Muscle of leg (tissue), 16 donors: ENCODE results near the gene ADIPOR1. TPM values are rescaled to one million over a fixed set of nuclear protein-coding genes. Genes with fewer than 3 reads are reported as not detected.
"Not testable (repeated sequence)": the region's sequence is repeated elsewhere in the genome, so short reads cannot be mapped to it uniquely, and the experiment has no call there.

Source experiments
- DNase-seq: peaks from one replicate; pipeline ENCODE4 v3.0.0; 2013
- H3K27ac ChIP-seq: one replicate; pipeline ENCODE4 v1.5.1; 2013; ENCODE audit warnings: mild to moderate bottlenecking, low read length, control low read depth
- H3K27me3 ChIP-seq: one replicate; pipeline ENCODE4 v1.6.1; 2013; ENCODE audit warnings: low read length; ENCODE audit not compliant: control insufficient read depth, insufficient read depth
- H3K36me3 ChIP-seq: one replicate; pipeline ENCODE4 v1.6.1; 2013; ENCODE audit warnings: low read length; ENCODE audit not compliant: control insufficient read depth, insufficient read depth
- H3K4me1 ChIP-seq: one replicate; pipeline ENCODE4 v1.6.1; 2013; ENCODE audit warnings: low read length; ENCODE audit not compliant: control insufficient read depth, insufficient read depth
- H3K4me3 ChIP-seq: one replicate; pipeline ENCODE4 v1.5.1; 2013; ENCODE audit warnings: low read length, control low read depth
- H3K9me3 ChIP-seq: replicated peaks from 2 replicates; pipeline ENCODE4 v1.6.1; 2013; ENCODE audit warnings: low read depth, low read length; ENCODE audit not compliant: control insufficient read depth
- WGBS: methylation state at CpG from one replicate; pipeline ENCODE4 v1.1.5; 2013; ENCODE audit warnings: missing lambda C conversion rate; ENCODE audit not compliant: insufficient coverage; 5-methylcytosine and 5-hydroxymethylcytosine counted together
- long read RNA-seq, 11 donors: transcript quantifications; one replicate each; lab custom pipeline, GENCODE V29; 2026
- polyA plus RNA-seq, 8 donors: library from polyadenylated mRNA; unstranded; fragments of 120-200 nt; gene quantifications; one replicate each; pipeline versions ENCODE4 v1.2.1 to v1.2.3, GENCODE V29; 2013; ENCODE audit warnings: inconsistent platforms in 1 of 8, low replicate concordance in 1 of 8; ENCODE audit not compliant: insufficient read length in 8 of 8, insufficient read depth in 1 of 8
- total RNA-seq: library from RNA; stranded (reverse); fragments of 120-200 nt; gene quantifications from one replicate; pipeline ENCODE4 v1.2.4, GENCODE V29; 2013

The ADIPOR1 gene, protein sequence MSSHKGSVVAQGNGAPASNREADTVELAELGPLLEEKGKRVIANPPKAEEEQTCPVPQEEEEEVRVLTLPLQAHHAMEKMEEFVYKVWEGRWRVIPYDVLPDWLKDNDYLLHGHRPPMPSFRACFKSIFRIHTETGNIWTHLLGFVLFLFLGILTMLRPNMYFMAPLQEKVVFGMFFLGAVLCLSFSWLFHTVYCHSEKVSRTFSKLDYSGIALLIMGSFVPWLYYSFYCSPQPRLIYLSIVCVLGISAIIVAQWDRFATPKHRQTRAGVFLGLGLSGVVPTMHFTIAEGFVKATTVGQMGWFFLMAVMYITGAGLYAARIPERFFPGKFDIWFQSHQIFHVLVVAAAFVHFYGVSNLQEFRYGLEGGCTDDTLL
- total RNA-seq (53.1 TPM), polyA plus RNA-seq (10 to 100 TPM; 60.0 to 78.2 (median 69.7) TPM)
- long read RNA-seq, donor 1, transcript ADIPOR1-201 (8 exons, 2,177 nt) = major isoform, 13 of 13 reads
- long read RNA-seq, donor 1, partial matches to known transcripts = 0 of 13 reads
- long read RNA-seq, donor 1, other reads (novel, unspliced or antisense) = 0 of 13 reads
- long read RNA-seq, donor 2, transcript ADIPOR1-201 (8 exons, 2,177 nt) = major isoform, 5 of 5 reads
- long read RNA-seq, donor 2, partial matches to known transcripts = 0 of 5 reads
- long read RNA-seq, donor 2, other reads (novel, unspliced or antisense) = 0 of 5 reads
- long read RNA-seq, donor 3, transcript ADIPOR1-201 (8 exons, 2,177 nt) = major isoform, 16 of 28 reads
- long read RNA-seq, donor 3, partial matches to known transcripts = 0 of 28 reads
- long read RNA-seq, donor 3, other reads (novel, unspliced or antisense) = 9 of 28 reads
- long read RNA-seq, donor 4, transcript ADIPOR1-201 (8 exons, 2,177 nt) = major isoform, 11 of 29 reads
- long read RNA-seq, donor 4, partial matches to known transcripts = 13 of 29 reads
- long read RNA-seq, donor 4, other reads (novel, unspliced or antisense) = 0 of 29 reads
- long read RNA-seq, donor 5, transcript ADIPOR1-201 (8 exons, 2,177 nt) = major isoform, 43 of 54 reads
- long read RNA-seq, donor 5, partial matches to known transcripts = 10 of 54 reads
- long read RNA-seq, donor 5, other reads (novel, unspliced or antisense) = 0 of 54 reads
- long read RNA-seq, donor 6, transcript ADIPOR1-201 (8 exons, 2,177 nt) = major isoform, 35 of 60 reads
- long read RNA-seq, donor 6, partial matches to known transcripts = 12 of 60 reads
- long read RNA-seq, donor 6, other reads (novel, unspliced or antisense) = 7 of 60 reads
- long read RNA-seq, donor 7, transcript ADIPOR1-201 (8 exons, 2,177 nt) = major isoform, 31 of 78 reads
- long read RNA-seq, donor 7, partial matches to known transcripts = 25 of 78 reads
- long read RNA-seq, donor 7, other reads (novel, unspliced or antisense) = 19 of 78 reads
- long read RNA-seq, donor 8, transcript ADIPOR1-201 (8 exons, 2,177 nt) = major isoform, 20 of 24 reads
- long read RNA-seq, donor 8, partial matches to known transcripts = 0 of 24 reads
- long read RNA-seq, donor 8, other reads (novel, unspliced or antisense) = 0 of 24 reads
- long read RNA-seq, donor 9, transcript ADIPOR1-201 (8 exons, 2,177 nt) = major isoform, 19 of 33 reads
- long read RNA-seq, donor 9, partial matches to known transcripts = 5 of 33 reads
- long read RNA-seq, donor 9, other reads (novel, unspliced or antisense) = 7 of 33 reads
- long read RNA-seq, donor 10, transcript ADIPOR1-201 (8 exons, 2,177 nt) = major isoform, 34 of 44 reads
- long read RNA-seq, donor 10, partial matches to known transcripts = 0 of 44 reads
- long read RNA-seq, donor 10, other reads (novel, unspliced or antisense) = 9 of 44 reads
- long read RNA-seq, donor 11, transcript ADIPOR1-201 (8 exons, 2,177 nt) = major isoform, 14 of 14 reads
- long read RNA-seq, donor 11, partial matches to known transcripts = 0 of 14 reads
- long read RNA-seq, donor 11, other reads (novel, unspliced or antisense) = 0 of 14 reads

DNA sequence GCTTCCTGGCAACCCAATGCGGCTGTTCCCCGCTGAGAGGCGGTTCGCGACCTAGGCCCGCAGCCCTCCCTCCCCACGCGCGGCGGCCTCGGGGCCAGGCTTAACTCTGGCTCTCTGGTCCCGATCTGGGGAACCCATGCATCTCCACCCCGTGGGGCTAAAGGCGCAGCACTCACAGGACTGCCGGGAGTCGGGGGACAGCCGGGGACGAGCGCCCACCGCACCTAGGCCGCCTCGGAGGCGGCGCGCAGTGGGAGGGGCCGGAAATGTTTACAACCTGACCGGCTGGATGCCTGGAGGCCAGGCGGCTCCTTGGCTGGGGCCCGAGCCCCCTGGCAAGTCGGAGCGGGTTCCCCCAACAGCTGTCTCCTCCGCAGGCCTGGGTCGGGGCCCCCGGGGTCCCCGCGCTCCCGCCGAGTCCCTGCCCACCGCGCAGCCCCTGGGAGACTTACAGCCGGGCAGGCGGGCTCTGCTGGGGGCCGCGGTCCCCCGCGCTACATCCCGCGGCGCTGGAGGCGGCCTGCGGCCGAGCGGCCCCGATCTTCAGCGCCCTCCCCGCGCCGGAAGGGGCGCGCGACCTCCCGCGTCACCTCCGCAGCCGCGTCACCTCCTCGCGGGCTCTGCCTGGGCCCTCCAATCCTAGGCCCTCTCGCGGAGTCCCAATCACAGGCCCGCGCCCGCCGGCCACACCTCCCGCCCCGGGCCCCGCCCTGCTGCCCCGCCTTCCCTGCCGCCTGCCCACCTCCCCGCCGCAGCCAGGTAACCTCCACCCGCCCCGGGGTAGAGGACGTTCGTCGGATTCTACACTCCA, at the start of gene ADIPOR1:
ADIPOR1 (minus strand) TSS at position 580 of the 811 bp plus-strand sequence. CDS start 7,242 bp downstream, outside the sequence.
- Histone ChIP-seq H3K27me3 (no peaks in the 10 kb centered on the region), H3K27ac (peak within 1 kb of the TSS; percentile 87), H3K36me3 (peaks cover 26% of the 10 kb centered on the region), H3K4me3 (peak within 1 kb of the TSS; percentile 94), H3K9me3 (no peaks in the 10 kb centered on the region), H3K4me1 (peaks cover 51% of the 10 kb centered on the region)
- under 1% methylated on average over 80 of the region's 86 CpGs for WGBS
- DNase-seq = peak; percentile 95

DNA sequence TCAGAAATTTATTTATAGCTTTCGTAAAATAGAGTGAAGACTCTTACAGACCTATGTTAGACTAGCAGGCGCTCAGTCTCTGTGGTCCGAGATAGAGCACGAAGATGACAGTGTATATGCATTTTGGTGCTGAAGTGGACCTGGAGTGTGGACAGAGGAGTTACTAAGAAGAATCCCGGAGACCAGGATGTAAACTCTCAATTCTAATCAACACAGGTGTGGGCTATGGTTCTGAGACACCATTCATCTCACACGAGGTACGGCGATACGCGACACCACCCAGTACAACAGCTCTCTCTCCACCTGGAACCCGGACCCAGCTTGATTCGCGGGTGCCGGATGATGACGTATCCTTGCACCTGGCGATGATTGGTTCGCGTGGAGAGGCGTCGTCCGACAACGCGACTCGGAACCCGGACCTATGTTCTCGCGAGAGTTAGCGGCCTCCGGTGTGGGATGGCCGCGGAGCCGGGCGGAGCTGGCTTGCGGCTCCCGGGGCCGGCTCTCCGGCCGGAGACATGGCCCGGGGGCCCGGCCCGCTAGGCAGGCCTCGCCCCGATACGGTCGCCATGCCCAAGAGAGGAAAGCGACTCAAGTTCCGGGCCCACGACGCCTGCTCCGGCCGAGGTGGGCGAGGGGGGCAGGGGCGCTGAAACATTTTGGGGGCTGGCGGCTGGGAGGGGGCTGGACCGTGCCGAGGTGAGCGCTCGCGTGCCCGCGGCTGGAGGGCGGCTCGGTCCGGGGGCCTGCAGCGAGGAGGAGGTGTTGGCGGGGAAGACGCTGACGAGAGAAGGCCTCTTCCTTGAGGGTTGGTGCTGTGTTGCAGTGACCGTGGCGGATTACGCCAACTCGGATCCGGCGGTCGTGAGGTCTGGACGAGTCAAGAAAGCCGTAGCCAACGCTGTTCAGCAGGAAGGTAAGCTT, 49.1 kb upstream of the ADIPOR1 start, which contains the start of gene TMEM183A:
TMEM183A (plus strand) TSS at position 427 of the 924 bp plus-strand sequence; CDS start at position 519, 92 bp downstream.
- Histone ChIP-seq H3K9me3 (no peaks in the 10 kb centered on the region), H3K4me3 (peak within 1 kb of the TSS; percentile 52), H3K27me3 (no peaks in the 10 kb centered on the region), H3K27ac (peak within 1 kb of the TSS; percentile 84), H3K4me1 (peaks cover 10% of the 10 kb centered on the region), H3K36me3 (peaks cover 14% of the 10 kb centered on the region)
- WGBS = under 1% methylated on average over 71 of the region's 78 CpGs
- peak; percentile 99 for DNase-seq

DNA sequence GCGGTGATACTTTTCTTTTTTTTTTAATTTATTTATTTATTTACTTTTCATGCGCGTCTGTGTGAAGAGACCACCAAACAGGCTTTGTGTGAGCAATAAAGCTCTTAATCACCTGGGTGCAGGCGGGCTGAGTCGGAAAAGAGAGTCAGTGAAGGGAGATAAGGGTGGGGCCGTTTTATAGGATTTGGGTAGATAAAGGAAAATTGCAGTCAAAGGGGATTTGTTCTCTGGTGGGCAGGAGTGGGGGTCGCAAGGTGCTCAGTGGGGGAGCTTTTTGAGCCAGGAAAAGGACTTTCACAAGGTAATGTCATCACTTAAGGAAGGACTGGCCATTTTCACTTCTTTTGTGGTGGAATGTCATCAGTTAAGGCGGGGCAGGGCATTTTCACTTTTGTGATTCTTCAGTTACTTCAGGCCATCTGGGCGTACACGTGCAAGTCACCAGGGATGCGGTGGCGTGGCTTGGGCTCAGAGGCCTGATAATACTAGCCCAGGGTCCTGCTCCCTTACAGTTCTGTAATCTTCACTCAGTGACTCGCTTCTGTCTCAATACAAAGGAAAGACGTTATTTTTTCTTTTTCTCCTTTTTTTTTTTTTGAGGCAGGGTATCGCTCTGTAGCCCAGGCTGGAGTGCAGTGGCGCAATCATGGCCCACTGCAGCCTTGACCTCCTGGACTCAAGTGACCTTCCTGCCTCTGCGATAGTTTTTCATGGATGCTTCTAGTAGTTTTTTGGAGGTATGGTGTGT, 47.5 kb upstream of the ADIPOR1 start:
- peaks cover 14% of the 10 kb centered on the region for H3K36me3 ChIP-seq
- not testable (repeated sequence) for H3K9me3 ChIP-seq, H3K27ac ChIP-seq, H3K27me3 ChIP-seq, DNase-seq, H3K4me3 ChIP-seq, H3K4me1 ChIP-seq
- 66% methylated on average over 9 of the region's 17 CpGs for WGBS

DNA sequence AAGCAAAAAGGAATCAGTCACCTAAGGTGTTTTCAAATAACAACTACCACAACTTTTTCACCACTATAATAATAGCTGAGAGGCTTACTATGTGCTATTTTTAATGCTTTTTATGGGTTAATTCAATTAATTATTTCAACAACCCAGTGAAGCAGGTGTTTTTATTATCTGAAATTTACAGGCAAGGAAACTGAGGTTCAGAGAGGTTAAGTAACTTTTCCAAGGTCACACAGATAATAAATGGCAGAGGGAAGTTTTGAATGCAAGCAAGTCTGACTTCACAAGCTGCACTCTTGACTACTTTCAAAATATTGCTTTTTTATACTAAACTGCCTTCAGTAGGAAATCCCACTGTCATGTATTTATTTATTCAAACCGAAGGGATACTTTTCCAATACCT, 44.8 kb upstream of the ADIPOR1 start:
- Histone ChIP-seq H3K4me1 (peaks cover 5% of the 10 kb centered on the region), H3K4me3 (no peak overlapping the region), H3K27ac (no peak overlapping the region), H3K9me3 (no peaks in the 10 kb centered on the region), H3K27me3 (no peaks in the 10 kb centered on the region), H3K36me3 (no peaks in the 10 kb centered on the region)
- no CpG with 5 or more reads among the region's 1 CpG for WGBS
- no peak for DNase-seq

DNA sequence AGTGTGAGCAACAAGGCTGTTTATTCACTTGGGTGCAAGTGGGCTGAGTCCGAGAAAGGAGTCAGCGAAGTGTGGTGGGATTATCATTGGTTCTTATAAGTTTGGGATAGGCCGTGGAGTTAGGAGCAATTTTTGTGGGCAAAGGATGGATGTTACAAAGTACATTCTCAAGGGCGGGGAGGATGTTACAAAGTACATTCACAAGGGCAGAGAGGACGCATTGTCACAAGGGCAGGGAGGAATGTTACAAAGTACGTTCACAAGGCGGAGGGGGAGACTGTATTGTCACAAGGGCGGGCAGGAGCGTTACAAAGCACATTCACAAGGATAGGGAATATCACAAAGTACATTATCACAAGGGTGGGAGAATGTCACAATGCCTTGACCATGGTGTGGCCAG, 43.9 kb upstream of the ADIPOR1 start:
- Histone ChIP-seq H3K36me3 (no peaks in the 10 kb centered on the region), H3K4me3 (no peak overlapping the region), H3K4me1 (peaks cover 5% of the 10 kb centered on the region), H3K27me3 (peaks cover 4% of the 10 kb centered on the region), H3K27ac (no peak overlapping the region), H3K9me3 (no peaks in the 10 kb centered on the region)
- 82% methylated on average over 5 of the region's 9 CpGs for WGBS
- no peak for DNase-seq

DNA sequence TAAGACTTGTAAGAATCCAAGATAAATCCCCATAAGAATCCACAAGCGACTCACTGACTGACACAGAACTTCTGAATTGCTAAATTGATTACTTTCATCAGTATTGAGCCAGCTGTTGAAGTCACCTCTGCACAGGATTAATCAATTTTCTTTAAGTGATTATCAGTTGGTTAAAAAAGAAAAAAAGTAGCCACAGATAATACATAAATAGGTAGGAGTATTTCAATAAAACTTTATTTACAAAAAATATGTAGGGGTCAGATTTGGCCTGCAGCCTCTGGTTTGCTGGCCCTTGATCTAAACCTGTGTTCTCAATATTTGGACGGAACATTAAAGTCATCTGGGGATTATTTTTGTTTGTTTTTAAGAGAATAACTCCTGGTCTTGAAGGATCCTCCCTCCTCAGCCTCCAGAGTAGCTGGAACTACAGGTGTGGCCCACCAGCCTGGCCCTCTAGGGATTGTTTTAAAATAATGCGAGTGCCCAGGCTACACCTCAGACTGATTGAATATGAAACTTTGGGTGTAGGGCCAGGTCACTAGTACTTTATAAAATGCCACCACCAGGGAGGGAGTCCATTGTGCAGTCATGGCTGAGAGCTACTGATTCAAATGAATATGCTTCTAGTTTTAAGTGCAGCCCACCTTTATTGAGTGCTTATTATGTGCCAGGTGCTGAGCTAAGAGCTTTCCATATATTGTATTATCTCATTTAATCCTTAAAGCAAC, 42.3 kb upstream of the ADIPOR1 start:
- H3K9me3 ChIP-seq = no peaks in the 10 kb centered on the region
- no peaks in the 10 kb centered on the region for H3K4me1 ChIP-seq
- WGBS = no CpG with 5 or more reads among the region's 3 CpGs
- H3K4me3 ChIP-seq = no peak overlapping the region
- peaks cover 4% of the 10 kb centered on the region for H3K27me3 ChIP-seq
- no peak for DNase-seq
- no peaks in the 10 kb centered on the region for H3K36me3 ChIP-seq
- H3K27ac ChIP-seq = no peak overlapping the region
